Endothelial cell of umbilical vein (primary cell): ENCODE results near the gene C14orf119. TPM values are rescaled to one million over a fixed set of nuclear protein-coding genes. Genes with fewer than 3 reads are reported as not detected.

ENCODE experiments used
- BruUV-seq: library from RNA; stranded (reverse); fragments of 400-500 nt; replicated peaks from 2 replicates; lab custom pipeline; 2021; lab: Mats Ljungman, UMichigan
- CTCF ChIA-PET: fragments of 300-600, 350-600 bp; sonication (Branson Sonifier 250); formaldehyde crosslinking; loops from one replicate; lab custom pipeline; 2021; ENCODE audit warnings: antibody characterized with exemption, inconsistent platforms; lab: Charles Lee
- POLR2A ChIA-PET: fragments of 300-600, 350-600 bp; sonication (Branson Sonifier 250); formaldehyde crosslinking; loops from one replicate; lab custom pipeline; 2021; ENCODE audit warnings: antibody characterized with exemption, inconsistent platforms; lab: Charles Lee
- DNase-seq: peaks from one replicate; pipeline ENCODE4 v3.0.0-alpha.2; 2011; ENCODE audit warnings: low read depth, low spot score
- FAIRE-seq: peaks from 2 replicates; lab custom pipeline; 2011; peaks lifted over from hg19 to GRCh38; lab: Jason Lieb, UNC
- H2AFZ ChIP-seq: 2 replicates; pipeline ENCODE4 v1.6.0; 2012; ENCODE audit warnings: low read depth, low read length, control low read depth, inconsistent platforms
- H3K27ac ChIP-seq: 2 replicates; pipeline ENCODE4 v1.5.1; 2011; ENCODE audit warnings: low read depth, mild to moderate bottlenecking, control low read depth, low read length, moderate library complexity; ENCODE audit not compliant: insufficient read depth
- H3K27me3 ChIP-seq, 2 experiments: 2 replicates each; pipeline versions ENCODE4 v1.6.0 to v1.6.1; 2011; ENCODE audit warnings: low read length in 2 of 2, mixed read lengths in 1 of 2; ENCODE audit not compliant: control insufficient read depth in 2 of 2, insufficient read depth in 2 of 2
- H3K36me3 ChIP-seq, 2 experiments: 2 replicates in 1 of 2; 3 replicates in 1 of 2; pipeline ENCODE4 v1.5.1; 2011; ENCODE audit warnings: low read length in 2 of 2, mild to moderate bottlenecking in 1 of 2, moderate library complexity in 1 of 2; ENCODE audit not compliant: control insufficient read depth in 2 of 2, insufficient read depth in 2 of 2; ENCODE audit errors: extremely low read depth in 1 of 2
- H3K4me1 ChIP-seq: 3 replicates; pipeline ENCODE4 v1.5.1; 2011; ENCODE audit warnings: mild to moderate bottlenecking, low read length; ENCODE audit not compliant: control insufficient read depth, insufficient read depth; ENCODE audit errors: extremely low read depth
- H3K4me2 ChIP-seq: 2 replicates; pipeline ENCODE4 v1.6.1; 2011; ENCODE audit warnings: low read length, control low read depth, mixed read lengths; ENCODE audit not compliant: insufficient read depth
- H3K4me3 ChIP-seq, 3 experiments: fragments of 200-600 bp in 1 of 3; sonication (generic), shearing (Covaris generic) in 1 of 3; replicated peaks in 1 of 3; 2 replicates each; pipeline ENCODE4 v1.5.1; 2011 to 2016; ENCODE audit warnings: control low read depth in 3 of 3, low read length in 3 of 3, mild to moderate bottlenecking in 2 of 3, inconsistent platforms in 1 of 3, low read depth in 1 of 3, moderate library complexity in 1 of 3; ENCODE audit not compliant: insufficient read depth in 1 of 3
- H3K79me2 ChIP-seq: 2 replicates; pipeline ENCODE4 v1.6.0; 2012; ENCODE audit warnings: low read length, inconsistent platforms; ENCODE audit not compliant: control insufficient read depth, insufficient read depth
- H3K9ac ChIP-seq: replicated peaks from 2 replicates; pipeline ENCODE3; 2011; ENCODE audit warnings: low read length, control low read depth; ENCODE audit not compliant: insufficient read depth; ENCODE audit errors: extremely low read depth
- H3K9me1 ChIP-seq: replicated peaks from 3 replicates; pipeline ENCODE4 v1.6.0; 2011; ENCODE audit warnings: mild to moderate bottlenecking, low read length; ENCODE audit not compliant: control insufficient read depth, insufficient read depth; ENCODE audit errors: extremely low read depth
- H3K9me3 ChIP-seq: replicated peaks from 2 replicates; pipeline ENCODE4 v1.5.1; 2012; ENCODE audit warnings: low read length, inconsistent platforms; ENCODE audit not compliant: control insufficient read depth, insufficient read depth
- H4K20me1 ChIP-seq: replicated peaks from 2 replicates; pipeline ENCODE3; 2011; ENCODE audit warnings: mild to moderate bottlenecking, low read length; ENCODE audit not compliant: control insufficient read depth, insufficient read depth; ENCODE audit errors: extremely low read depth
- EZH2 ChIP-seq: IDR thresholded peaks from 2 replicates; pipeline ENCODE4 v1.6.1; 2012; ENCODE audit warnings: borderline replicate concordance, low read depth, mild to moderate bottlenecking, moderate library complexity, low read length, inconsistent platforms; ENCODE audit not compliant: severe bottlenecking
- FOS ChIP-seq: IDR thresholded peaks from 2 replicates; pipeline ENCODE4 v1.6.1; 2011; ENCODE audit warnings: mild to moderate bottlenecking, low read length, moderate library complexity, borderline replicate concordance; ENCODE audit not compliant: insufficient read depth
- GATA2 ChIP-seq: IDR thresholded peaks from 2 replicates; pipeline ENCODE4 v1.7.0; 2011; ENCODE audit warnings: low read depth, mild to moderate bottlenecking, moderate library complexity, mixed read lengths, low read length; ENCODE audit not compliant: insufficient read length, insufficient read depth
- MAX ChIP-seq: IDR thresholded peaks from 2 replicates; pipeline ENCODE4 v1.6.1; 2011; ENCODE audit not compliant: insufficient read depth, insufficient read length
- MYC ChIP-seq: IDR thresholded peaks from one replicate; pipeline ENCODE4 v1.6.1; 2011; ENCODE audit warnings: mild to moderate bottlenecking, low read depth, low read length
- POLR2A ChIP-seq: IDR thresholded peaks from 2 replicates; pipeline ENCODE4 v1.6.1; 2012; ENCODE audit warnings: low read depth, mild to moderate bottlenecking, control low read depth, low read length
- dilution Hi-C: fragments of 300-500 bp; cut with MboI; formaldehyde crosslinking; loops from one replicate; pipeline ENCODE4 v1.15.0; 2019; ENCODE audit warnings: low sequenced_read_pairs; ENCODE audit not compliant: extremely low pct_ligation_motif_present
- intact Hi-C: fragments of 100-400 bp; cut with micrococcal nuclease; formaldehyde crosslinking; loops from one replicate; pipeline ENCODE4 v1.10.0; 2022
- polyA plus RNA-seq, 4 experiments: library from polyadenylated mRNA; depleted of rRNA in 3 of 4; stranded (reverse) in 3 of 4; unstranded in 1 of 4; fragments of >200 nt; gene quantifications; 2 replicates each; pipeline versions ENCODE4 v1.2.1 to v1.2.3, GENCODE V29; 2011 to 2012; ENCODE audit warnings: missing spikeins in 1 of 4
- total RNA-seq: library from RNA; stranded (reverse); gene quantifications from 2 replicates; pipeline ENCODE4 v1.2.3, GENCODE V29; 2021

The C14orf119 gene
- total and polyA plus RNA-seq, 2 donors (not counting 3 experiments of a cell fraction or from before 2014, with no cell fraction given): 58.3 to 60.5 TPM

GRCh38 chr14:23069413-23069806 is 25.9 kb upstream of the C14orf119 start:
- Histone ChIP-seq H3K9ac (peak overlapping the region; percentile 18), H4K20me1 (peaks cover 4% of the 10 kb centered on the region), H3K79me2 (peaks cover 54% of the 10 kb centered on the region), H3K9me3 (no peaks in the 10 kb centered on the region), H3K4me2 (peak overlapping the region; percentile 23), H3K27ac (peak overlapping the region; percentile 35), H3K36me3 (peaks cover 30 to 32% of the 10 kb centered on the region in 2 experiments), H2AFZ (no peak overlapping the region), H3K27me3 (no peaks in the 10 kb centered on the region), H3K9me1 (no peaks in the 10 kb centered on the region), H3K4me3 (no peak overlapping the region), H3K4me1 (peaks cover 26% of the 10 kb centered on the region)
- no TSS peak for BruUV-seq
- dilution Hi-C loops: loop anchor here (10.0 kb wide), 1 partner anchor 85 kb away; the partner anchor contains the start of gene AJUBA
- no peak for TF ChIP-seq POLR2A
- TF ChIP-seq MYC: no peak
- TF ChIP-seq FOS: no peak
- TF ChIP-seq GATA2: no peak
- TF ChIP-seq MAX: no peak
- TF ChIP-seq EZH2: no peak
- FAIRE-seq (no peak), DNase-seq (no peak)
- ChIA-PET POLR2A (interaction anchor here (0.8 to 1.2 kb wide), 5 partner anchors 9 to 140 kb away, joined by 3 to 8 read pairs (median 5); partner anchors contain the start of genes ACIN1, AJUBA, C14orf119 and PRMT5), CTCF (interaction anchor here (0.6 to 2.0 kb wide), 53 partner anchors 8 to 519 kb away, joined by 3 to 141 read pairs (median 6); partner anchors contain the start of genes ACIN1, AJUBA, C14orf119 and CDH24)
- intact Hi-C loops: loop anchor here (1.0 kb wide), 3 partner anchors 9 to 40 kb away; partner anchors contain the start of genes ACIN1 and C14orf119
